Sciatic nerve (tissue), 2 donors: ENCODE data around the gene WDR4. TPM values are rescaled to one million over a fixed set of nuclear protein-coding genes. Genes with fewer than 3 reads are reported as not detected.
"Not testable (repeated sequence)": the region's sequence is repeated elsewhere in the genome, so short reads cannot be mapped to it uniquely, and the experiment has no call there.

Source experiments
- ATAC-seq: fragments of 200-7000 bp; cut with Tn5 transposase; one replicate; pipeline ENCODE4 v1.9.1; 2020; ENCODE audit warnings: mild to moderate bottlenecking, moderate library complexity
- DNase-seq: peaks from one replicate; pipeline ENCODE4 v3.0.0-alpha.2; 2020; ENCODE audit warnings: low spot score
- intact Hi-C: fragments of 100-400 bp; cut with DNase I; formaldehyde crosslinking; loops from one replicate; pipeline ENCODE4 v1.14.2; 2022
- total RNA-seq: library from RNA; stranded (reverse); fragmentation: NEBNext Ultra II Directional; extraction: Animal tissue kit (Norgen Biotek cat#: 25700); gene quantifications from one replicate; pipeline ENCODE4 v1.2.1, GENCODE V29; 2021
- donor health status: DM: no; HTN: no; CAD: no.
- donor health status: DM: no; HTN: no; CAD: no.

WDR4 gene
- total RNA-seq, 1 donor from 2014 or later, result 13.0 TPM

- no peak for ATAC-seq
- intact Hi-C loops, result no loop called here
- DNase-seq, result no peak
Measured at GRCh38 chr21:42857216-42857615, 22.1 kb downstream of the WDR4 start.

GRCh38 chr21:42855937-42856335, 23.4 kb downstream of the WDR4 start:
- intact Hi-C loops, result no loop called here
- no peak for ATAC-seq
- DNase-seq, result no peak

GRCh38 chr21:42855171-42855936, 24.0 kb downstream of the WDR4 start:
- ATAC-seq, result no peak
- intact Hi-C loops, result no loop called here
- no peak for DNase-seq

GRCh38 chr21:42854246-42855010, 24.9 kb downstream of the WDR4 start:
- ATAC-seq (no peak), DNase-seq (no peak)
- intact Hi-C loops, result no loop called here

GRCh38 chr21:42853621-42854020, 25.7 kb downstream of the WDR4 start:
- DNase-seq, result no peak

GRCh38 chr21:42852925-42853570, 26.3 kb downstream of the WDR4 start:
- no peak for ATAC-seq
- DNase-seq, result no peak
- intact Hi-C loops, result no loop called here

More at GRCh38 chr21:42853621-42854020, 25.7 kb downstream of the WDR4 start:
- intact Hi-C loops, result no loop called here
- no peak for ATAC-seq

- no peak for ATAC-seq
- intact Hi-C loops, result no loop called here
- no peak for DNase-seq
Measured at GRCh38 chr21:42851812-42852665, 27.3 kb downstream of the WDR4 start.

- intact Hi-C loops, result no loop called here
- DNase-seq (no peak), ATAC-seq (peak; percentile 18)
Measured at GRCh38 chr21:42850866-42851391, 28.4 kb downstream of the WDR4 start.

GRCh38 chr21:42850463-42850862, 28.9 kb downstream of the WDR4 start:
- ATAC-seq, result no peak
- intact Hi-C loops, result no loop called here

GRCh38 chr21:42849759-42850412, 29.5 kb downstream of the WDR4 start:
- DNase-seq, result no peak
- ATAC-seq, result peak; percentile 21
- intact Hi-C loops, result no loop called here

More at GRCh38 chr21:42850463-42850862, 28.9 kb downstream of the WDR4 start:
- no peak for DNase-seq

GRCh38 chr21:42848932-42849758, 30.2 kb downstream of the WDR4 start:
- DNase-seq (no peak), ATAC-seq (no peak)
- intact Hi-C loops, result no loop called here

GRCh38 chr21:42848144-42848931, 31.0 kb downstream of the WDR4 start:
- ATAC-seq, DNase-seq, intact Hi-C loops: not testable (repeated sequence)

GRCh38 chr21:42847726-42848125, 31.6 kb downstream of the WDR4 start:
- peak; percentile 21 for DNase-seq
- intact Hi-C loops, result no loop called here

GRCh38 chr21:42847051-42847707, 32.2 kb downstream of the WDR4 start:
- DNase-seq (peak; percentile 47), ATAC-seq (no peak)
- intact Hi-C loops, result no loop called here

More at GRCh38 chr21:42847726-42848125, 31.6 kb downstream of the WDR4 start:
- no peak for ATAC-seq

- intact Hi-C loops, result no loop called here
- ATAC-seq (no peak), DNase-seq (peak; percentile 14)
Measured at GRCh38 chr21:42846221-42846620, 33.1 kb downstream of the WDR4 start.
